Testis (tissue), 3 donors: Measurements from ENCODE around the gene PHACTR3. TPM values are rescaled to one million over a fixed set of nuclear protein-coding genes. Genes with fewer than 3 reads are reported as not detected.

Source experiments
- DNase-seq: peaks from one replicate; pipeline ENCODE4 v3.0.0-alpha.2; 2019
- H3K27ac ChIP-seq, 2 donors: fragments of 200-600 bp; sonication (generic); one replicate each; pipeline ENCODE4 v1.5.1; 2019
- H3K27me3 ChIP-seq: fragments of 200-600 bp; sonication (generic); one replicate; pipeline ENCODE4 v1.5.1; 2019
- H3K36me3 ChIP-seq: fragments of 200-600 bp; sonication (generic); one replicate; pipeline ENCODE4 v1.5.1; 2017; ENCODE audit warnings: low read depth; ENCODE audit errors: missing control alignments
- H3K4me1 ChIP-seq: fragments of 200-600 bp; sonication (generic); one replicate; pipeline ENCODE4 v1.5.1; 2019
- H3K4me3 ChIP-seq, 2 donors: fragments of 200-600 bp; sonication (generic); one replicate each; pipeline ENCODE4 v1.5.1; 2017 to 2019
- H3K9me3 ChIP-seq: fragments of 200-600 bp; sonication (generic); one replicate; pipeline ENCODE4 v1.5.1; 2017
- POLR2A ChIP-seq: fragments of 450-650 bp; IDR thresholded peaks from one replicate; pipeline ENCODE4 v1.6.1; 2017; ENCODE audit warnings: antibody characterized with exemption, mild to moderate bottlenecking, moderate library complexity
- WGBS, 2 donors: methylation state at CpG; one replicate each; pipeline ENCODE4 v1.1.5; 2018; 5-methylcytosine and 5-hydroxymethylcytosine counted together
- intact Hi-C: fragments of 100-400 bp; cut with DNase I; formaldehyde crosslinking; loops from one replicate; pipeline ENCODE4 v1.15.1; 2023; ENCODE audit warnings: low total_unique reads
- polyA plus RNA-seq: library from polyadenylated mRNA; stranded (reverse); fragments of 350-450 nt; fragmentation: Illumina TruSeq; extraction: RNeasy Lipid Tissue Mini Kit (QIAGEN cat#74804); gene quantifications from one replicate; pipeline ENCODE4 v1.2.3, GENCODE V29; 2014; ENCODE audit warnings: low read depth, low replicate concordance; ENCODE audit not compliant: insufficient read depth
- total RNA-seq, 2 donors: library from RNA; depleted of rRNA; stranded (reverse); fragments of >200 nt; gene quantifications; one replicate each; pipeline ENCODE4 v1.2.3, GENCODE V29; 2016
- TF ChIP-seq, protein P1 (sequence below), 3 experiments: fragments of 450-650 bp in 2 of 3; fragments of 200-600 bp in 1 of 3; sonication (generic) in 1 of 3; IDR thresholded peaks; one replicate each; pipeline ENCODE4 v1.5.1; 2016 to 2019; ENCODE audit warnings: antibody characterized with exemption in 3 of 3, mild to moderate bottlenecking in 2 of 3, moderate library complexity in 1 of 3

Gene PHACTR3
- total and polyA plus RNA-seq, 3 donors from 2014 or later, result 0.94 to 1.2 (median 1.1) TPM

DNA sequence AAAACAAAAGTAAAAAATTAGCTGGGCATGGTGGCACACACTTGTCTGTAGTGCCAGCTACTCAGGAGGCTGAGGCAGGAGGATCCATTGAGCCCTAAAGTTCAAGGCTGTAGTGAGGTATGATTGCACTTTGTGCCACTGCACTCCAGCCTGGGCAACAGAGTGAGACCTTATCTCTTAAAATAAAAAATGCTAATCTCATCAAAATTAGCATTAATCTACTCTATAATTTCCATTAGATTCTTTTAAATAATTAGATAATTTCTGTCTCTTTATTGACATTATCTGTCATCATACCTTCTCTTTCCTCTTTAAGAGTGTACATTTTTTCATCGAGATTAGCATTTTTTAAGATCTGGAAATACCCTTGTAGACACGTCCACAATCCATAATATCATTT, 48.0 kb downstream of the PHACTR3 start:
- Histone ChIP-seq H3K4me3 (no peak overlapping the region), H3K27me3 (no peaks in the 10 kb centered on the region), H3K36me3 (no peaks in the 10 kb centered on the region), H3K27ac (no peak overlapping the region), H3K4me1 (no peaks in the 10 kb centered on the region), H3K9me3 (no peaks in the 10 kb centered on the region)
- DNase-seq, result no peak
- TF ChIP-seq, protein P1, sequence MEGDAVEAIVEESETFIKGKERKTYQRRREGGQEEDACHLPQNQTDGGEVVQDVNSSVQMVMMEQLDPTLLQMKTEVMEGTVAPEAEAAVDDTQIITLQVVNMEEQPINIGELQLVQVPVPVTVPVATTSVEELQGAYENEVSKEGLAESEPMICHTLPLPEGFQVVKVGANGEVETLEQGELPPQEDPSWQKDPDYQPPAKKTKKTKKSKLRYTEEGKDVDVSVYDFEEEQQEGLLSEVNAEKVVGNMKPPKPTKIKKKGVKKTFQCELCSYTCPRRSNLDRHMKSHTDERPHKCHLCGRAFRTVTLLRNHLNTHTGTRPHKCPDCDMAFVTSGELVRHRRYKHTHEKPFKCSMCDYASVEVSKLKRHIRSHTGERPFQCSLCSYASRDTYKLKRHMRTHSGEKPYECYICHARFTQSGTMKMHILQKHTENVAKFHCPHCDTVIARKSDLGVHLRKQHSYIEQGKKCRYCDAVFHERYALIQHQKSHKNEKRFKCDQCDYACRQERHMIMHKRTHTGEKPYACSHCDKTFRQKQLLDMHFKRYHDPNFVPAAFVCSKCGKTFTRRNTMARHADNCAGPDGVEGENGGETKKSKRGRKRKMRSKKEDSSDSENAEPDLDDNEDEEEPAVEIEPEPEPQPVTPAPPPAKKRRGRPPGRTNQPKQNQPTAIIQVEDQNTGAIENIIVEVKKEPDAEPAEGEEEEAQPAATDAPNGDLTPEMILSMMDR (IDR thresholded peaks at IDR 0.05), result no peak
- no peak for TF ChIP-seq POLR2A
- 80% methylated on average over 2 of the region's 2 CpGs for WGBS, 2 donors
- intact Hi-C loops, result no loop called here

DNA sequence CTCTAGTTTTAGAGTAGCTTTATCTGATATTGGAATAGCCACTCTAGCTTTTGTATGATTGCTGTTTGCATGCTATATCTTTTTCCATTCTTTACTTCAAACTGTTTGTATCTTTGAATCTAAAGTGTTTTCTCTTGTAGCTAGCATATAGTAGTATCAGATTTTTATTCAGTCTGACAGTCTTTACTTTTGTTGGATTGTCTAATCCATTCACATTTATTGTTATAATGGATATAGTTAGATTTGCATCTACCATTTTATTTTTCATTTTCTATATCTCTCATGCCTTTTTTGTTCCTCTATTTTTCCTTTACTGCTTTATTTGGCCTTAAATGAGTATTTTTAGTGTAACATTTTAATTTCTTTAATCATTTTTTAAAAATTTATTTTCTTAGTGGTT, 52.1 kb downstream of the PHACTR3 start:
- no peaks in the 10 kb centered on the region for H3K4me1 ChIP-seq
- H3K27me3 ChIP-seq, result no peaks in the 10 kb centered on the region
- intact Hi-C loops, result no loop called here
- no peaks in the 10 kb centered on the region for H3K36me3 ChIP-seq
- no peaks in the 10 kb centered on the region for H3K9me3 ChIP-seq
- TF ChIP-seq POLR2A, result no peak
- TF ChIP-seq, protein P1 (IDR thresholded peaks at IDR 0.05), result no peak
- H3K4me3 ChIP-seq, result no peak overlapping the region
- no peak overlapping the region for H3K27ac ChIP-seq
- DNase-seq, result no peak

DNA sequence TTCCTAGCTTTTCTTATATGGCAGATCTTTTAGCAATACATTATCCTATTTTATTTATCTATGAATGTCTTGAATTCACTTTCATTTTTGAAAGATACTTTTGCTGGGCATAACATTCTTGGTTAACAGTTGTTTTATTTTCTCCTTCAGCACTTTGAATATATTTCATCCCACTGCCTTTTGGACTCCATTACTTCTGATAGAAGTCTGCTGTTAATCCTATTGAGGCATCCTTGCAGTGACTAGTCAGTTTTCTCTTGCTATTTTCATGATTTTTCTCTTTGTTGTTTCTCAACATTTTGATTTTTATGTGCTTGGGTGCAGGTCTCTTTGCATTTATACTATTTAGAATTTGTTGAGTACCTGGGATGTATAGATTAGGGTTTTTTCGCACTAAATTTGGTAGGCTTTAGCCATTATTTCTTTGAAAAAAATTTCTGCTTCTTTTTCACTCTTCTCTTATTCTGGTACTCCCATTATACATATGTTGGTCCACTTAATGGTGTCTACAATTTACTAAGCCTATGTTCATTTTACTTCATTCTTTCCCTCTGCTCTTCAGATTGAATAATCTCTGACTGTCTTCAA, 53.2 kb downstream of the PHACTR3 start:
- intact Hi-C loops, result no loop called here
- TF ChIP-seq, protein P1 (IDR thresholded peaks at IDR 0.05), result no peak
- no peak for TF ChIP-seq POLR2A
- WGBS, 2 donors, result 62 to 70% methylated on average over 1 of the region's 1 CpG
- H3K4me1 ChIP-seq, result no peaks in the 10 kb centered on the region
- no peaks in the 10 kb centered on the region for H3K27me3 ChIP-seq
- DNase-seq, result no peak
- H3K9me3 ChIP-seq, result no peaks in the 10 kb centered on the region
- H3K36me3 ChIP-seq, result no peaks in the 10 kb centered on the region
- no peak overlapping the region for H3K27ac ChIP-seq
- H3K4me3 ChIP-seq, result no peak overlapping the region

DNA sequence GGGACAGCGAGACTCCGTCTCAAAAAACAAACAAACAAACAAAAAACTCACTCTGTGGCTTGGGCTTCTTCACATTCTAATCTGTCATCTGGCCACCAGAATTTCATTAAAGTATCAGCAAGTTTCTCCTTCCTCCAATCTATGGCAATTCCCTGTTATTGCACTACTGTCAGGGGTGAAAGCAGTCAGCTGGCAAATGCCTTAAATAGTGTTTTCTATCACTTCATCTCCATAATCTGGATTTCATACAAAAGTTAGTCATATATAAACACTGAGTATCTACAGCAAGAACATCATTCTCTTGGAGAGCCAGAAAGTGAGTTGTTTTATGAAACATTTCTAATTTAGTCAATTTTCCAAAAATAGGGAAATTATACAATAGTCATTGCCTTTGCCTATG, 56.1 kb downstream of the PHACTR3 start:
- intact Hi-C loops, result no loop called here
- no peak for DNase-seq
- Histone ChIP-seq H3K9me3 (no peaks in the 10 kb centered on the region), H3K4me1 (no peaks in the 10 kb centered on the region), H3K27ac (no peak overlapping the region), H3K27me3 (no peaks in the 10 kb centered on the region), H3K4me3 (no peak overlapping the region), H3K36me3 (no peaks in the 10 kb centered on the region)
- TF ChIP-seq, protein P1 (IDR thresholded peaks at IDR 0.05), result no peak
- TF ChIP-seq POLR2A, result no peak
- WGBS, 2 donors, result 87 to 96% methylated on average over 2 of the region's 2 CpGs

DNA sequence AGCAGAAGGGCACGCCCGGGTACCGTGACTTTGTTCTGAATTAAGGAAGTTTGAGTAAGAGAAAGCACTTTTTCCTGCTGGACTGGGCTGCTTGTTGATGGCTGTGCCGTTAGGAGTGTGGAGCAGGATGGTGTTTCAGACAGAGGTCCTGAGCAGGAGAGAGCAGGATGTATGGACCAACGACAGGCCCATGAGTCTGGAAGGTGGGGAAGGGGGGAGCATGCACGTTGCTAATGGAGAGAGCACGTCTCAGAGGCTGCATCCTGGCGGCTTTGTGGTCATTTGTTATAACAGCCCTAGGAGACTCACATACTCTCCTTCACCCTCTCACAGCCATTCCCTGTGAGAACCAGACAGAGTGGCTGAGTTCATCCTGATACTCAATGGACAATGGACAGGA, 56.8 kb downstream of the PHACTR3 start:
- Histone ChIP-seq H3K4me3 (no peak overlapping the region), H3K4me1 (no peaks in the 10 kb centered on the region), H3K27me3 (no peaks in the 10 kb centered on the region), H3K27ac (no peak overlapping the region), H3K9me3 (no peaks in the 10 kb centered on the region), H3K36me3 (no peaks in the 10 kb centered on the region)
- DNase-seq, result no peak
- WGBS, 2 donors, result 69 to 75% methylated on average over 8 of the region's 8 CpGs
- TF ChIP-seq POLR2A, result no peak
- TF ChIP-seq, protein P1 (IDR thresholded peaks at IDR 0.05), result no peak
- intact Hi-C loops, result no loop called here
